IMR-90 (cell line): ENCODE data around the gene SMARCA4. TPM values are rescaled to one million over a fixed set of nuclear protein-coding genes. Genes with fewer than 3 reads are reported as not detected.

Experiments
- ATAC-seq: fragments of 200-7000 bp; cut with Tn5 transposase; 2 replicates; pipeline ENCODE4 v1.9.1; 2020; ENCODE audit warnings: low read depth, mild to moderate bottlenecking, moderate library complexity
- BruUV-seq: library from RNA; stranded (reverse); fragments of 400-500 nt; replicated peaks from 2 replicates; lab custom pipeline; 2021; lab: Mats Ljungman, UMichigan
- CTCF ChIA-PET: fragments of 300-600 bp; formaldehyde crosslinking; extraction: SDS; loops from one replicate; lab custom pipeline; 2021; ENCODE audit warnings: antibody characterized with exemption; lab: Yijun Ruan, JAX
- POLR2A ChIA-PET: fragments of 300-600 bp; sonication (Branson Sonifier 250); formaldehyde crosslinking; loops from one replicate; lab custom pipeline; 2022; ENCODE audit warnings: antibody characterized with exemption; ENCODE audit not compliant: unreplicated experiment; lab: Charles Lee
- DNase-seq: peaks from one replicate; pipeline ENCODE4 v3.0.0; 2013
- H2AFZ ChIP-seq: replicated peaks from 2 replicates; pipeline ENCODE3; 2013; ENCODE audit warnings: low read length, mild to moderate bottlenecking; ENCODE audit not compliant: poor library complexity
- H2AK5ac ChIP-seq: 2 replicates; pipeline ENCODE4 v1.6.1; 2013; ENCODE audit warnings: low read depth, low read length, inconsistent platforms
- H2AK9ac ChIP-seq: replicated peaks from 2 replicates; pipeline ENCODE3; 2013; ENCODE audit warnings: mild to moderate bottlenecking, low read depth, low read length, moderate library complexity; ENCODE audit not compliant: poor library complexity
- H2BK120ac ChIP-seq: 2 replicates; pipeline ENCODE4 v1.6.1; 2013; ENCODE audit warnings: low read depth, low read length, inconsistent platforms
- H2BK15ac ChIP-seq: 3 replicates; pipeline ENCODE4 v1.6.1; 2013; ENCODE audit warnings: low read depth, low read length, inconsistent platforms
- H2BK20ac ChIP-seq: 2 replicates; pipeline ENCODE4 v1.6.1; 2013; ENCODE audit warnings: low read depth, mild to moderate bottlenecking, inconsistent platforms, low read length, moderate library complexity
- H2BK5ac ChIP-seq: 2 replicates; pipeline ENCODE4 v1.6.1; 2013; ENCODE audit warnings: mild to moderate bottlenecking, low read depth, low read length, inconsistent platforms; ENCODE audit not compliant: poor library complexity, severe bottlenecking
- H3K14ac ChIP-seq: replicated peaks from 2 replicates; pipeline ENCODE4 v1.6.1; 2013; ENCODE audit warnings: low read depth, low read length, inconsistent platforms
- H3K18ac ChIP-seq: 2 replicates; pipeline ENCODE4 v1.6.1; 2013; ENCODE audit warnings: low read depth, low read length, control low read depth
- H3K23ac ChIP-seq: 2 replicates; pipeline ENCODE4 v1.6.1; 2013; ENCODE audit warnings: low read depth, low read length, inconsistent platforms
- H3K27ac ChIP-seq: 2 replicates; pipeline ENCODE4 v1.5.1; 2013; ENCODE audit warnings: mild to moderate bottlenecking, control low read depth, low read length; ENCODE audit not compliant: insufficient read depth
- H3K27me3 ChIP-seq: 2 replicates; pipeline ENCODE4 v1.6.1; 2013; ENCODE audit warnings: low read length; ENCODE audit not compliant: control insufficient read depth, insufficient read depth
- H3K36me3 ChIP-seq: 2 replicates; pipeline ENCODE4 v1.6.1; 2013; ENCODE audit warnings: low read length, mixed read lengths; ENCODE audit not compliant: control insufficient read depth, insufficient read depth
- H3K4ac ChIP-seq: 2 replicates; pipeline ENCODE4 v1.6.1; 2013; ENCODE audit warnings: low read depth, low read length, inconsistent platforms
- H3K4me1 ChIP-seq: 2 replicates; pipeline ENCODE4 v1.6.1; 2013; ENCODE audit warnings: low read length, mixed read lengths; ENCODE audit not compliant: control insufficient read depth, insufficient read depth
- H3K4me2 ChIP-seq: 2 replicates; pipeline ENCODE4 v1.6.1; 2013; ENCODE audit warnings: low read depth, mild to moderate bottlenecking, control low read depth, low read length, moderate library complexity
- H3K4me3 ChIP-seq: 2 replicates; pipeline ENCODE4 v1.5.1; 2013; ENCODE audit warnings: low read depth, mild to moderate bottlenecking, control low read depth, low read length, moderate library complexity; ENCODE audit not compliant: insufficient read depth
- H3K56ac ChIP-seq: 2 replicates; pipeline ENCODE4 v1.6.1; 2013; ENCODE audit warnings: low read length, inconsistent platforms; ENCODE audit not compliant: insufficient read depth; ENCODE audit errors: extremely low read depth
- H3K79me1 ChIP-seq, 2 experiments: 2 replicates each; pipeline ENCODE4 v1.6.1; 2013; ENCODE audit warnings: low read length in 2 of 2, inconsistent platforms in 1 of 2, low read depth in 1 of 2
- H3K9ac ChIP-seq: 2 replicates; pipeline ENCODE4 v1.6.1; 2013; ENCODE audit warnings: low read depth, low read length, control low read depth
- H3K9me1 ChIP-seq: 2 replicates; pipeline ENCODE4 v1.6.1; 2013; ENCODE audit warnings: low read length, inconsistent platforms; ENCODE audit not compliant: insufficient read depth
- H3K9me3 ChIP-seq: 2 replicates; pipeline ENCODE4 v1.6.1; 2013; ENCODE audit warnings: low read length; ENCODE audit not compliant: control insufficient read depth, insufficient read depth
- H4K20me1 ChIP-seq: 2 replicates; pipeline ENCODE4 v1.6.1; 2013; ENCODE audit warnings: low read length, inconsistent platforms; ENCODE audit not compliant: insufficient read depth
- H4K5ac ChIP-seq: 2 replicates; pipeline ENCODE4 v1.6.1; 2013; ENCODE audit warnings: mild to moderate bottlenecking, low read depth, low read length, control low read depth
- H4K8ac ChIP-seq, 2 experiments: 2 replicates each; pipeline ENCODE4 v1.6.1; 2013; ENCODE audit warnings: low read depth in 2 of 2, low read length in 2 of 2, control low read depth in 1 of 2, inconsistent platforms in 1 of 2
- H4K91ac ChIP-seq: 2 replicates; pipeline ENCODE4 v1.6.1; 2013; ENCODE audit warnings: low read depth, low read length, inconsistent platforms; ENCODE audit not compliant: insufficient read depth
- BHLHE40 ChIP-seq: fragments of 150-350 bp; IDR thresholded peaks from 2 replicates; pipeline ENCODE4 v1.6.1; 2016; ENCODE audit warnings: mild to moderate bottlenecking, low read depth, low read length
- CEBPB ChIP-seq: IDR thresholded peaks from 2 replicates; pipeline ENCODE4 v1.6.1; 2012; ENCODE audit warnings: low read depth, low read length, improper control_type of control experiment
- CHD1 ChIP-seq: IDR thresholded peaks from 2 replicates; pipeline ENCODE4 v1.6.1; 2012; ENCODE audit warnings: low read depth, low read length, improper control_type of control experiment
- FOS ChIP-seq: fragments of 150-350 bp; IDR thresholded peaks from 2 replicates; pipeline ENCODE4 v1.6.1; 2016; ENCODE audit warnings: low read depth, low read length
- MAFK ChIP-seq: IDR thresholded peaks from 2 replicates; pipeline ENCODE4 v1.6.1; 2012; ENCODE audit warnings: low read depth, low read length, improper control_type of control experiment
- MAZ ChIP-seq: IDR thresholded peaks from 2 replicates; pipeline ENCODE4 v1.6.1; 2012; ENCODE audit warnings: low read depth, mild to moderate bottlenecking, low read length, improper control_type of control experiment, moderate library complexity, borderline replicate concordance
- MXI1 ChIP-seq: IDR thresholded peaks from 2 replicates; pipeline ENCODE4 v1.6.1; 2012; ENCODE audit warnings: low read depth, mild to moderate bottlenecking, low read length, moderate library complexity, borderline replicate concordance
- NFE2L2 ChIP-seq: fragments of 150-350 bp; IDR thresholded peaks from 2 replicates; pipeline ENCODE4 v1.6.1; 2016; ENCODE audit warnings: low read depth, mild to moderate bottlenecking, low read length
- POLR2A ChIP-seq: IDR thresholded peaks from 2 replicates; pipeline ENCODE4 v1.6.1; 2012; ENCODE audit warnings: mild to moderate bottlenecking, low read depth, low read length
- RAD21 ChIP-seq: IDR thresholded peaks from 2 replicates; pipeline ENCODE4 v1.6.1; 2012; ENCODE audit warnings: low read length, improper control_type of control experiment
- RCOR1 ChIP-seq: IDR thresholded peaks from 2 replicates; pipeline ENCODE4 v1.6.1; 2012; ENCODE audit warnings: mild to moderate bottlenecking, low read length, improper control_type of control experiment; ENCODE audit not compliant: insufficient replicate concordance
- RFX5 ChIP-seq: IDR thresholded peaks from 2 replicates; pipeline ENCODE4 v1.8.0; 2012; ENCODE audit warnings: low read depth, mild to moderate bottlenecking, low read length, moderate library complexity
- SMC3 ChIP-seq: fragments of 150-350 bp; IDR thresholded peaks from 2 replicates; pipeline ENCODE4 v1.6.1; 2016; ENCODE audit warnings: low read depth, mild to moderate bottlenecking, antibody characterized with exemption, low read length, moderate library complexity
- WGBS, 2 experiments: methylation state at CpG; one replicate each; pipeline versions ENCODE4 v1.1.5 to v1.1.7; 2013; ENCODE audit warnings: missing lambda C conversion rate in 2 of 2; ENCODE audit not compliant: insufficient read length in 1 of 2; ENCODE audit errors: extremely low coverage in 2 of 2; 5-methylcytosine and 5-hydroxymethylcytosine counted together
- dilution Hi-C: fragments of 300-500 bp; cut with HindIII; formaldehyde crosslinking; loops from one replicate; pipeline ENCODE4 v1.14.3; 2018; ENCODE audit warnings: low sequenced_read_pairs; ENCODE audit not compliant: unreplicated experiment
- in situ Hi-C: fragments of 300-500 bp; cut with MboI; formaldehyde crosslinking; loops from 3 replicates; pipeline ENCODE4 v1.14.3; 2019; ENCODE audit warnings: low sequenced_read_pairs, inconsistent platforms, mixed read lengths
- intact Hi-C: fragments of 100-400 bp; cut with micrococcal nuclease; formaldehyde crosslinking; loops from 2 replicates; pipeline ENCODE4 v1.10.0; 2022
- polyA plus RNA-seq, 3 experiments: library from polyadenylated mRNA; depleted of rRNA; stranded (reverse); fragments of >200 nt; gene quantifications; 2 replicates each; pipeline ENCODE4 v1.2.3, GENCODE V29; 2012; ENCODE audit warnings: low replicate concordance in 1 of 3
- total RNA-seq: library from RNA; depleted of rRNA; stranded (reverse); fragments of >200 nt; gene quantifications from 2 replicates; pipeline ENCODE4 v1.2.3, GENCODE V29; 2012
- TF ChIP-seq, protein P1 (sequence below): conservative IDR thresholded peaks from 2 replicates; pipeline ENCODE4 v1.5.1; 2012; ENCODE audit warnings: mild to moderate bottlenecking, low read depth, low read length, improper control_type of control experiment
- TF ChIP-seq, protein P2 (sequence below): fragments of 150-350 bp; IDR thresholded peaks from 2 replicates; pipeline ENCODE4 v1.6.1; 2017; ENCODE audit warnings: mild to moderate bottlenecking, antibody characterized with exemption, low read length, low read depth
- TF ChIP-seq, protein P3 (sequence below): fragments of 150-350 bp; IDR thresholded peaks from 2 replicates; pipeline ENCODE4 v1.6.1; 2016; ENCODE audit warnings: low read depth, mild to moderate bottlenecking, low read length, moderate library complexity, borderline replicate concordance

Gene SMARCA4
- total and polyA plus RNA-seq, 2 of the 4 experiments (the other 2 are of a cell fraction) = 41.4 to 85.6 TPM

DNA sequence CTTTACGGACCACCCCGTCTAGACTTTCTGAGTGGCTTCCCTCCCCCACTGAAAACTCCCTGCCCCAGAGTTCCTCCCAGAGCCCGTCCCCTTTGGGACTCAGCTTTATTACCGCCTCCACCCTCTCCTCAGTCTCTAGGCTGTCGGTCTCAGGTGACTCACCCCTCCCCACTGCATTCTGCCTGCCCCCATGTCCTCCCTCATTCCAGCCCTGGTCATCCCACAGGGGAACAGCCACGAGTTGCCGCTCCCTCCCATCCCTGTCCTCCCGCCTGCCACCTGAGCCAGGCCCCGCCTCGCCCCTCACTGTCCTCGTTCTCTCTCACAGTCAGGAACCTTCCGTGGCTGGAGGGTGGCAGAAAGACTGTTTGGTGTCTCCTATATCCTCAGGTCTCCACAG lies 57.3 kb downstream of the SMARCA4 start:
- H3K9me1 ChIP-seq = no peaks in the 10 kb centered on the region
- ATAC-seq (no peak; the same call in 1 of the 2 replicates), DNase-seq (no peak)
- H3K14ac ChIP-seq = no peak overlapping the region
- no peak overlapping the region for H4K91ac ChIP-seq
- H2BK15ac ChIP-seq = no peak overlapping the region
- CTCF ChIA-PET = no interaction called here
- in situ Hi-C loops (no loop called here), intact Hi-C loops (no loop called here), dilution Hi-C loops (no loop called here)
- no peak overlapping the region for H4K5ac ChIP-seq
- H2BK20ac ChIP-seq = no peak overlapping the region
- POLR2A ChIA-PET = no interaction called here
- peaks cover 1% of the 10 kb centered on the region; the same call in 1 of the 2 replicates for H4K20me1 ChIP-seq
- no peaks in the 10 kb centered on the region for H3K27me3 ChIP-seq
- H2BK120ac ChIP-seq = no peak overlapping the region
- peaks cover 87% of the 10 kb centered on the region for H3K36me3 ChIP-seq
- H3K9me3 ChIP-seq = no peaks in the 10 kb centered on the region
- no peak overlapping the region for H3K4me2 ChIP-seq
- no peak overlapping the region for H2AFZ ChIP-seq
- H2AK9ac ChIP-seq = peak overlapping the region; percentile 48
- H4K8ac ChIP-seq = no peak overlapping the region
- H3K4ac ChIP-seq = no peak overlapping the region
- H3K56ac ChIP-seq = no peak overlapping the region
- H2AK5ac ChIP-seq = no peak overlapping the region
- no peak overlapping the region for H3K9ac ChIP-seq
- WGBS, 2 experiments = 67% methylated on average over 5 of the region's 12 CpGs; no CpG with 5 or more reads in 1 of the 2 experiments
- H3K23ac ChIP-seq = no peak overlapping the region
- no peak overlapping the region for H3K18ac ChIP-seq
- peaks cover 4 to 12% of the 10 kb centered on the region in 2 experiments; a peak in 2 of 4 replicates for H3K79me1 ChIP-seq
- H3K4me1 ChIP-seq = no peaks in the 10 kb centered on the region
- BruUV-seq = no TSS peak
- H2BK5ac ChIP-seq = no peak overlapping the region
- TF ChIP-seq MAZ (no peak), RCOR1 (no peak), NFE2L2 (no peak), CHD1 (no peak), MXI1 (no peak), MAFK (no peak), CEBPB (no peak), RAD21 (no peak), FOS (no peak), RFX5 (no peak), POLR2A (no peak), BHLHE40 (no peak), SMC3 (no peak)
- TF ChIP-seq, protein P1, sequence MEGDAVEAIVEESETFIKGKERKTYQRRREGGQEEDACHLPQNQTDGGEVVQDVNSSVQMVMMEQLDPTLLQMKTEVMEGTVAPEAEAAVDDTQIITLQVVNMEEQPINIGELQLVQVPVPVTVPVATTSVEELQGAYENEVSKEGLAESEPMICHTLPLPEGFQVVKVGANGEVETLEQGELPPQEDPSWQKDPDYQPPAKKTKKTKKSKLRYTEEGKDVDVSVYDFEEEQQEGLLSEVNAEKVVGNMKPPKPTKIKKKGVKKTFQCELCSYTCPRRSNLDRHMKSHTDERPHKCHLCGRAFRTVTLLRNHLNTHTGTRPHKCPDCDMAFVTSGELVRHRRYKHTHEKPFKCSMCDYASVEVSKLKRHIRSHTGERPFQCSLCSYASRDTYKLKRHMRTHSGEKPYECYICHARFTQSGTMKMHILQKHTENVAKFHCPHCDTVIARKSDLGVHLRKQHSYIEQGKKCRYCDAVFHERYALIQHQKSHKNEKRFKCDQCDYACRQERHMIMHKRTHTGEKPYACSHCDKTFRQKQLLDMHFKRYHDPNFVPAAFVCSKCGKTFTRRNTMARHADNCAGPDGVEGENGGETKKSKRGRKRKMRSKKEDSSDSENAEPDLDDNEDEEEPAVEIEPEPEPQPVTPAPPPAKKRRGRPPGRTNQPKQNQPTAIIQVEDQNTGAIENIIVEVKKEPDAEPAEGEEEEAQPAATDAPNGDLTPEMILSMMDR = no peak
- TF ChIP-seq, protein P2, sequence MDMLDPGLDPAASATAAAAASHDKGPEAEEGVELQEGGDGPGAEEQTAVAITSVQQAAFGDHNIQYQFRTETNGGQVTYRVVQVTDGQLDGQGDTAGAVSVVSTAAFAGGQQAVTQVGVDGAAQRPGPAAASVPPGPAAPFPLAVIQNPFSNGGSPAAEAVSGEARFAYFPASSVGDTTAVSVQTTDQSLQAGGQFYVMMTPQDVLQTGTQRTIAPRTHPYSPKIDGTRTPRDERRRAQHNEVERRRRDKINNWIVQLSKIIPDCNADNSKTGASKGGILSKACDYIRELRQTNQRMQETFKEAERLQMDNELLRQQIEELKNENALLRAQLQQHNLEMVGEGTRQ = no peak
- TF ChIP-seq, protein P3, sequence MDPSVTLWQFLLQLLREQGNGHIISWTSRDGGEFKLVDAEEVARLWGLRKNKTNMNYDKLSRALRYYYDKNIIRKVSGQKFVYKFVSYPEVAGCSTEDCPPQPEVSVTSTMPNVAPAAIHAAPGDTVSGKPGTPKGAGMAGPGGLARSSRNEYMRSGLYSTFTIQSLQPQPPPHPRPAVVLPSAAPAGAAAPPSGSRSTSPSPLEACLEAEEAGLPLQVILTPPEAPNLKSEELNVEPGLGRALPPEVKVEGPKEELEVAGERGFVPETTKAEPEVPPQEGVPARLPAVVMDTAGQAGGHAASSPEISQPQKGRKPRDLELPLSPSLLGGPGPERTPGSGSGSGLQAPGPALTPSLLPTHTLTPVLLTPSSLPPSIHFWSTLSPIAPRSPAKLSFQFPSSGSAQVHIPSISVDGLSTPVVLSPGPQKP = no peak
- no peak overlapping the region for H3K27ac ChIP-seq
- no peak overlapping the region for H3K4me3 ChIP-seq
